Stomach (tissue), 4 donors: ENCODE data around the gene DYSF.

Source experiments
- CTCF ChIP-seq, 7 experiments: fragments of 450-650 bp in 4 of 7; fragments of 200-600 bp in 3 of 7; sonication (generic) in 3 of 7; IDR thresholded peaks; one replicate each; pipeline ENCODE4 v1.5.1; 2016 to 2019; ENCODE audit warnings: antibody characterized with exemption in 7 of 7, control low read depth in 2 of 7, mild to moderate bottlenecking in 1 of 7
- EP300 ChIP-seq: sonication (generic); formaldehyde crosslinking; IDR thresholded peaks from one replicate; pipeline ENCODE4 v1.6.1; 2017; ENCODE audit warnings: antibody characterized with exemption
- POLR2A ChIP-seq, 4 donors: fragments of 450-650 bp; IDR thresholded peaks; one replicate each; pipeline ENCODE4 v1.6.1; 2016; ENCODE audit warnings: antibody characterized with exemption in 4 of 4, control low read depth in 2 of 4, mild to moderate bottlenecking in 1 of 4, moderate library complexity in 1 of 4
- POLR2AphosphoS5 ChIP-seq, 3 donors: sonication (generic); formaldehyde crosslinking; IDR thresholded peaks; one replicate each; pipeline ENCODE4 v1.6.1; 2016; ENCODE audit warnings: antibody characterized with exemption in 3 of 3

- TF ChIP-seq POLR2A (IDR thresholded peaks at IDR 0.05) (no peak), CTCF (IDR thresholded peaks at IDR 0.05) (no peak), POLR2AphosphoS5 (IDR thresholded peaks at IDR 0.05) (no peak), EP300 (no peak)
Observed at GRCh38 chr2:71588497-71589170, 135.3 kb downstream of the DYSF start.
